Dedifferentiated amniotic fluid mesenchymal stem cell (primary cell): ENCODE data around the gene MKNK1.
A peak's percentile ranks its signal among the peaks of the same experiment; 100 is the strongest.

Experiments
- DNase-seq: peaks from one replicate; pipeline ENCODE4 v3.0.0-alpha.2; 2016; ENCODE audit errors: extremely low spot score

The MKNK1 gene

GRCh38 chr1:46539972-46540371, 64.1 kb downstream of the MKNK1 start:
- DNase-seq = no peak

- DNase-seq = no peak
These were observed 65.9 kb downstream of the MKNK1 start for GRCh38 chr1:46538147-46538546.

GRCh38 chr1:46537651-46538050, 66.4 kb downstream of the MKNK1 start:
- no peak for DNase-seq

- DNase-seq = no peak
These were observed 67.5 kb downstream of the MKNK1 start for GRCh38 chr1:46536527-46536926.

- DNase-seq = no peak
These were observed 69.0 kb downstream of the MKNK1 start for GRCh38 chr1:46535063-46535462.

- DNase-seq = no peak
These were observed 70.7 kb downstream of the MKNK1 start for GRCh38 chr1:46533179-46533864.

GRCh38 chr1:46532498-46533178, 71.4 kb downstream of the MKNK1 start:
- peak; percentile 38 for DNase-seq

- no peak for DNase-seq
These were observed 72.0 kb downstream of the MKNK1 start for GRCh38 chr1:46532095-46532494.

GRCh38 chr1:46530791-46531409, 73.2 kb downstream of the MKNK1 start:
- no peak for DNase-seq

- DNase-seq = no peak
These were observed 73.8 kb downstream of the MKNK1 start for GRCh38 chr1:46530311-46530710.

- DNase-seq = no peak
These were observed 74.9 kb downstream of the MKNK1 start for GRCh38 chr1:46529031-46529630.

GRCh38 chr1:46528297-46528955, 75.6 kb downstream of the MKNK1 start:
- no peak for DNase-seq

- peak; percentile 84 for DNase-seq
These were observed 76.4 kb downstream of the MKNK1 start for GRCh38 chr1:46527474-46528296.

- no peak for DNase-seq
These were observed 77.3 kb downstream of the MKNK1 start for GRCh38 chr1:46526691-46527291.

GRCh38 chr1:46526013-46526690, 77.9 kb downstream of the MKNK1 start:
- DNase-seq = no peak

- no peak for DNase-seq
These were observed 78.7 kb downstream of the MKNK1 start for GRCh38 chr1:46525253-46525983.

GRCh38 chr1:46524843-46525242, 79.2 kb downstream of the MKNK1 start:
- DNase-seq = no peak

GRCh38 chr1:46523496-46524353, 80.3 kb downstream of the MKNK1 start:
- DNase-seq = no peak

GRCh38 chr1:46522969-46523320, 81.1 kb downstream of the MKNK1 start:
- DNase-seq = no peak
